PFSK-1 (cell line): ENCODE measurements around the gene PGD.

Experiments
- FOXP2 ChIP-seq: optimal IDR thresholded peaks from 2 replicates; pipeline ENCODE3; 2011; ENCODE audit warnings: borderline replicate concordance, control low read depth, inconsistent platforms; ENCODE audit not compliant: insufficient read depth; ENCODE audit errors: extremely low read length, extremely low read depth
- POLR2AphosphoS5 ChIP-seq: IDR thresholded peaks from 2 replicates; pipeline ENCODE4 v1.6.1; 2012; ENCODE audit warnings: low read depth, mild to moderate bottlenecking, control low read depth, low read length, moderate library complexity
- SIN3A ChIP-seq: IDR thresholded peaks from 2 replicates; pipeline ENCODE4 v1.6.1; 2012; ENCODE audit warnings: mild to moderate bottlenecking, low read length, moderate library complexity, borderline replicate concordance; ENCODE audit not compliant: insufficient read depth
- TAF1 ChIP-seq: IDR thresholded peaks from 2 replicates; pipeline ENCODE4 v1.6.1; 2012; ENCODE audit warnings: low read length, control low read depth, borderline replicate concordance; ENCODE audit not compliant: insufficient read depth
- TF ChIP-seq, protein P1 (sequence below), 2 experiments: IDR thresholded peaks; 2 replicates each; pipeline versions ENCODE4 v1.6.1 to v1.8.0; 2011 to 2012; ENCODE audit warnings: low read depth in 2 of 2, low read length in 2 of 2, control low read depth in 1 of 2, inconsistent platforms in 1 of 2, mild to moderate bottlenecking in 1 of 2, moderate library complexity in 1 of 2; ENCODE audit not compliant: insufficient read depth in 1 of 2

The PGD gene

DNA sequence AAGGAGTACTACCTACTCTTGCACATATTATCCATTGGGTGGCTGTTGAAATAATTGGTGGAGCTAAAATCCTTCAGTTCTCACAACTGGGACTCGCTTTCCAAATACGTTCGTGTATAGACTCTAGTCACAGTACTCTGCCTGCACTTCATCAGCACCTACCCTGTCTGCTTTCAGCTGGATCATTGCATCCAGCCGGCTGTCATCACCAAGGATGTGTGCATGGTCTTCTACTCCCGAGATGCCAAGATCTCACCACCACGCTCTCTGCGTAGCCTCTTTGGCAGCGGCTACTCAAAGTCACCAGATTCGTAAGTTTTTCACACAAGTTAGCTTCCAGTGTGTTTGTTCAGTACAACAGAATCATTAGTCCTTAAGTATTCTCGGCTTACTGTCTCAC, 37.3 kb upstream of the PGD start:
- TF ChIP-seq, protein P1, sequence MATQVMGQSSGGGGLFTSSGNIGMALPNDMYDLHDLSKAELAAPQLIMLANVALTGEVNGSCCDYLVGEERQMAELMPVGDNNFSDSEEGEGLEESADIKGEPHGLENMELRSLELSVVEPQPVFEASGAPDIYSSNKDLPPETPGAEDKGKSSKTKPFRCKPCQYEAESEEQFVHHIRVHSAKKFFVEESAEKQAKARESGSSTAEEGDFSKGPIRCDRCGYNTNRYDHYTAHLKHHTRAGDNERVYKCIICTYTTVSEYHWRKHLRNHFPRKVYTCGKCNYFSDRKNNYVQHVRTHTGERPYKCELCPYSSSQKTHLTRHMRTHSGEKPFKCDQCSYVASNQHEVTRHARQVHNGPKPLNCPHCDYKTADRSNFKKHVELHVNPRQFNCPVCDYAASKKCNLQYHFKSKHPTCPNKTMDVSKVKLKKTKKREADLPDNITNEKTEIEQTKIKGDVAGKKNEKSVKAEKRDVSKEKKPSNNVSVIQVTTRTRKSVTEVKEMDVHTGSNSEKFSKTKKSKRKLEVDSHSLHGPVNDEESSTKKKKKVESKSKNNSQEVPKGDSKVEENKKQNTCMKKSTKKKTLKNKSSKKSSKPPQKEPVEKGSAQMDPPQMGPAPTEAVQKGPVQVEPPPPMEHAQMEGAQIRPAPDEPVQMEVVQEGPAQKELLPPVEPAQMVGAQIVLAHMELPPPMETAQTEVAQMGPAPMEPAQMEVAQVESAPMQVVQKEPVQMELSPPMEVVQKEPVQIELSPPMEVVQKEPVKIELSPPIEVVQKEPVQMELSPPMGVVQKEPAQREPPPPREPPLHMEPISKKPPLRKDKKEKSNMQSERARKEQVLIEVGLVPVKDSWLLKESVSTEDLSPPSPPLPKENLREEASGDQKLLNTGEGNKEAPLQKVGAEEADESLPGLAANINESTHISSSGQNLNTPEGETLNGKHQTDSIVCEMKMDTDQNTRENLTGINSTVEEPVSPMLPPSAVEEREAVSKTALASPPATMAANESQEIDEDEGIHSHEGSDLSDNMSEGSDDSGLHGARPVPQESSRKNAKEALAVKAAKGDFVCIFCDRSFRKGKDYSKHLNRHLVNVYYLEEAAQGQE (IDR thresholded peaks at IDR 0.05; ENCODE audit: insufficient read depth in 1 of 2, low read depth in 2 of 2, low read length in 2 of 2) = no peak
- no peak for TF ChIP-seq POLR2AphosphoS5
- TF ChIP-seq SIN3A = no peak

DNA sequence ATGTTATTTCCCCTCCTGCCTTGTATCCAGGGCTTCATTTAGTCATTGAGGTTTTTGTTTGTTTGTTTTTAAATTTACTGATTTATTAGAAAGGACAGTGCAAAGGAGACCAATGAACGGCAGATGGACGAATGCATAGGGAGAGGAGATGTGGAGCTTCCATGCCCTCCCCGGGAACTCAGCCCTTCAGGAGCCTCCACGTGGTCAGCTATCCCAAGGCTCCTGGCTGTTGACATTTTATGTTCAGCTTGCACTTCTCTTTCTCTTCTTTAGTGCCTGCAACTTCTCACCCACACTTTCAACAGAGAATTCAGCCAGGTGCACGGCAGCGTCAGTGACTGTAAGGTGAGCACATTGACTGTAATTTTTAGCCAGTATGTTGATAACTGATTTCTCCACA, 30.7 kb upstream of the PGD start:
- TF ChIP-seq SIN3A = no peak
- TF ChIP-seq, protein P1 (IDR thresholded peaks at IDR 0.05; ENCODE audit: insufficient read depth in 1 of 2, low read depth in 2 of 2, low read length in 2 of 2) = no peak
- no peak for TF ChIP-seq TAF1
- no peak for TF ChIP-seq POLR2AphosphoS5
- no peak for TF ChIP-seq FOXP2

DNA sequence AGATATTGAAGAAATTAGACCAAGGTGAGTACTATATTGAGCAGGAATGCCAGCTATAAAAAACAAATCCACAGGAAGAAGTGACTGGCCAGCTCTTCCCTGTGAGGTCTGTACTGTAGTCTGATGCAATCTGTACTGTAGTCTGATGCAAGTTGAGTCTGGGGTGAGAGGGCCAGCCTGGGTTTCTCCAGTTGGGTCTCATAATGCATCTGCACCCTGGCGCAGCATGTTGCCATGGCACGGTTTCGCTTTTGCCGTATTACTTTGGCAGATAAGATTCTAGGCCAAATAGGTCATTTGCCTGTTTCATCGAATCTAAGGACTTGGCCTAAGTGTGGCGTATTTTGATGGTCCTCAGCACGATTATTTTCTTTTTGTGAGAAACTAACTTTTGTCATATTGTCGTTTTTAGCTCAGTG, 24.4 kb upstream of the PGD start:
- TF ChIP-seq SIN3A (no peak), FOXP2 (no peak), TAF1 (no peak), POLR2AphosphoS5 (no peak)
- TF ChIP-seq, protein P1 (IDR thresholded peaks at IDR 0.05; ENCODE audit: insufficient read depth in 1 of 2, low read depth in 2 of 2, low read length in 2 of 2) = no peak

DNA sequence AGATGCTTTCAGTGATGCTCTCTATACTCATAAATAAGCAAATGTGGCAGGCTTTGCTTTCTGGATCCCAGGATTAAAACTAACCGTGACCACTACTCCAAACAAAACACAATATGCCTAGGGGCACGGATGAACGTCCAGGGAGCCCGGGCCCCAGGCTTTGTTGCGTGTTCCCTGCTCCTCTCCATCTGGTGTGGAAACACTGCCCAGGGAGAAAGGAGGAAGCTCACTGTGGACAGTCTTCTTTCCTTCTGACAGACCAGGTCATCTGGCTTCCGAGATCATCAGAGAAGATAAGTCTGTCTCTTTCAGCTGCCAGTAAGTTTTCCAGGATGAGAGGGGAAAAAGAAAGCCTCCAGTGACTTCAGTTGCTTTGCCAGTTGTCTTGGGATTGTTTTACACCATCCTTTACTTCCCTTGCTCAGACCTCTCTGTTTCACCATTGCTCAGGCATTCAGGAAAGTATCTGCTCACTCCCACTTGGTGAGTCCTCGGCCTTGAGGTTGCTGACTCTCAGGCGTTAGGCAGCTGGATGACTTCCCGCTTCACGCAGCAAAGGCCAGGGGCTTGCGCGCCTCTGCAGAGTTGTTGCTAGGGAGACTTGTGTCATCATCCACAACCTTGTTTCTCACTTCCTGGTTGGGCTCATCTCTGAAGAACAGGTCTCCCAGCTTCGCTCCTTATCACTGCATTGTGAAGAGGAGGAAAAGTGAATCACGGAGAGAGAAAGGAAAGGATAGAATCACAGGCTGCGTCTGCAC, 20.6 kb upstream of the PGD start:
- TF ChIP-seq SIN3A = no peak
- peak; percentile 68 for TF ChIP-seq FOXP2

DNA sequence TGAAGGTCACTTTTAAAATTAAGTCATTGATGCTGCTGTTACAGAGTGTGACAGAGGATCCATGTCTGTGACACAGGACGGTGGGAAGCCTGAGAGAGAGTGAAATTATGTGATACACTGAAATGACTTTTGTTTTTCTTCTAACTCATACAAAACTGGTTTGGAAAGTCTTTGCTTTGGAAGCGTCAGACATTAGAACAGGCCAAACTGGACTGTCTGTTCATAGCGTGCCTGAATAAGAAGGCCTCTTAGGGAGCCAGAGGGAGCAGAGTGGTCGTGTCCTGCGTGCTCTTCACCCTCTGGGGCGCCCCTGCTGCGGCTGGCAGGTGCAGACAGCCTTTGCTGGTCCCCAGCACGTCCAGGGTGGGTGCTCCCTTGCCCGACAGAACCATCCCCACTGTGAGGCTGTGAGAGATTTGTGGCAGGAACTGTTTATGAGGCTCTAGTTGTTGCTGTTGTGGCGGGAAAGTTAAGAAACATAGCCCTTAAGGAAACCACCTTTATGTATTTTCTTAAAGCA, 19.7 kb upstream of the PGD start:
- TF ChIP-seq SIN3A (no peak), FOXP2 (no peak), TAF1 (no peak), POLR2AphosphoS5 (no peak)
- TF ChIP-seq, protein P1 (IDR thresholded peaks at IDR 0.05; ENCODE audit: insufficient read depth in 1 of 2, low read depth in 2 of 2, low read length in 2 of 2) = no peak
